ENCODE results near the gene IKZF1.

Gene IKZF1

GRCh38 chr7:50421043-50421442, 116.5 kb downstream of the IKZF1 start:
- peaks cover 20% of the 10 kb centered on the region for H3K4me1 ChIP-seq (ENCODE audit: control insufficient read depth, insufficient read depth, low read length)
- no peaks in the 10 kb centered on the region for H3K9me3 ChIP-seq (ENCODE audit: control insufficient read depth, insufficient read depth, low read depth, low read length)
- H3K27ac ChIP-seq (ENCODE audit: low read depth, low read length), result no peak overlapping the region
- H3K36me3 ChIP-seq (ENCODE audit: control insufficient read depth, insufficient read depth, low read length), result no peaks in the 10 kb centered on the region
- no peak overlapping the region for H3K4me3 ChIP-seq (ENCODE audit: low read depth, low read length)
- no peak overlapping the region for H3K9ac ChIP-seq (ENCODE audit: low read length)
- H3K27me3 ChIP-seq (ENCODE audit: control insufficient read depth, insufficient read depth, low read length), result no peaks in the 10 kb centered on the region

- Histone ChIP-seq H3K27ac (ENCODE audit: low read depth, low read length) (no peak overlapping the region), H3K4me1 (ENCODE audit: control insufficient read depth, insufficient read depth, low read length) (peaks cover 20% of the 10 kb centered on the region), H3K9me3 (ENCODE audit: control insufficient read depth, insufficient read depth, low read depth, low read length) (no peaks in the 10 kb centered on the region), H3K9ac (ENCODE audit: low read length) (no peak overlapping the region), H3K4me3 (ENCODE audit: low read depth, low read length) (no peak overlapping the region), H3K27me3 (ENCODE audit: control insufficient read depth, insufficient read depth, low read length) (no peaks in the 10 kb centered on the region), H3K36me3 (ENCODE audit: control insufficient read depth, insufficient read depth, low read length) (no peaks in the 10 kb centered on the region)
These were observed 118.3 kb downstream of the IKZF1 start for GRCh38 chr7:50422858-50423257.

- Histone ChIP-seq H3K9me3 (ENCODE audit: control insufficient read depth, insufficient read depth, low read depth, low read length) (no peaks in the 10 kb centered on the region), H3K27ac (ENCODE audit: low read depth, low read length) (no peak overlapping the region), H3K9ac (ENCODE audit: low read length) (no peak overlapping the region), H3K27me3 (ENCODE audit: control insufficient read depth, insufficient read depth, low read length) (no peaks in the 10 kb centered on the region), H3K36me3 (ENCODE audit: control insufficient read depth, insufficient read depth, low read length) (no peaks in the 10 kb centered on the region), H3K4me3 (ENCODE audit: low read depth, low read length) (no peak overlapping the region), H3K4me1 (ENCODE audit: control insufficient read depth, insufficient read depth, low read length) (peaks cover 13% of the 10 kb centered on the region)
These were observed 119.3 kb downstream of the IKZF1 start for GRCh38 chr7:50423860-50424259.

GRCh38 chr7:50425318-50425717, 120.8 kb downstream of the IKZF1 start:
- Histone ChIP-seq H3K27ac (ENCODE audit: low read depth, low read length) (no peak overlapping the region), H3K4me3 (ENCODE audit: low read depth, low read length) (no peak overlapping the region), H3K9ac (ENCODE audit: low read length) (no peak overlapping the region), H3K4me1 (ENCODE audit: control insufficient read depth, insufficient read depth, low read length) (peaks cover 10% of the 10 kb centered on the region), H3K9me3 (ENCODE audit: control insufficient read depth, insufficient read depth, low read depth, low read length) (no peaks in the 10 kb centered on the region), H3K27me3 (ENCODE audit: control insufficient read depth, insufficient read depth, low read length) (no peaks in the 10 kb centered on the region), H3K36me3 (ENCODE audit: control insufficient read depth, insufficient read depth, low read length) (no peaks in the 10 kb centered on the region)

GRCh38 chr7:50426280-50427045, 121.9 kb downstream of the IKZF1 start:
- no peak overlapping the region for H3K4me3 ChIP-seq (ENCODE audit: low read depth, low read length)
- H3K27ac ChIP-seq (ENCODE audit: low read depth, low read length), result no peak overlapping the region
- no peaks in the 10 kb centered on the region for H3K36me3 ChIP-seq (ENCODE audit: control insufficient read depth, insufficient read depth, low read length)
- no peaks in the 10 kb centered on the region for H3K27me3 ChIP-seq (ENCODE audit: control insufficient read depth, insufficient read depth, low read length)
- no peaks in the 10 kb centered on the region for H3K9me3 ChIP-seq (ENCODE audit: control insufficient read depth, insufficient read depth, low read depth, low read length)
- H3K9ac ChIP-seq (ENCODE audit: low read length), result no peak overlapping the region
- peaks cover under 1% of the 10 kb centered on the region; the same call in 1 of the 2 replicates for H3K4me1 ChIP-seq (ENCODE audit: control insufficient read depth, insufficient read depth, low read length)

GRCh38 chr7:50427518-50427917, 123.0 kb downstream of the IKZF1 start:
- H3K36me3 ChIP-seq (ENCODE audit: control insufficient read depth, insufficient read depth, low read length), result no peaks in the 10 kb centered on the region
- H3K4me1 ChIP-seq (ENCODE audit: control insufficient read depth, insufficient read depth, low read length), result no peaks in the 10 kb centered on the region
- no peaks in the 10 kb centered on the region for H3K27me3 ChIP-seq (ENCODE audit: control insufficient read depth, insufficient read depth, low read length)
- no peak overlapping the region for H3K27ac ChIP-seq (ENCODE audit: low read depth, low read length)
- H3K9ac ChIP-seq (ENCODE audit: low read length), result no peak overlapping the region
- no peaks in the 10 kb centered on the region for H3K9me3 ChIP-seq (ENCODE audit: control insufficient read depth, insufficient read depth, low read depth, low read length)
- no peak overlapping the region for H3K4me3 ChIP-seq (ENCODE audit: low read depth, low read length)

- Histone ChIP-seq H3K36me3 (ENCODE audit: control insufficient read depth, insufficient read depth, low read length) (no peaks in the 10 kb centered on the region), H3K4me3 (ENCODE audit: low read depth, low read length) (no peak overlapping the region), H3K4me1 (ENCODE audit: control insufficient read depth, insufficient read depth, low read length) (no peaks in the 10 kb centered on the region), H3K9ac (ENCODE audit: low read length) (no peak overlapping the region), H3K9me3 (ENCODE audit: control insufficient read depth, insufficient read depth, low read depth, low read length) (no peaks in the 10 kb centered on the region), H3K27ac (ENCODE audit: low read depth, low read length) (no peak overlapping the region), H3K27me3 (ENCODE audit: control insufficient read depth, insufficient read depth, low read length) (no peaks in the 10 kb centered on the region)
These were observed 124.4 kb downstream of the IKZF1 start for GRCh38 chr7:50428911-50429310.

- Histone ChIP-seq H3K4me3 (ENCODE audit: low read depth, low read length) (no peak overlapping the region), H3K9me3 (ENCODE audit: control insufficient read depth, insufficient read depth, low read depth, low read length) (no peaks in the 10 kb centered on the region)
These were observed 126.8 kb downstream of the IKZF1 start for GRCh38 chr7:50431316-50431715.

GRCh38 chr7:50431722-50432305, 127.3 kb downstream of the IKZF1 start:
- H3K4me3 ChIP-seq (ENCODE audit: low read depth, low read length), result no peak overlapping the region
- no peaks in the 10 kb centered on the region for H3K36me3 ChIP-seq (ENCODE audit: control insufficient read depth, insufficient read depth, low read length)
- no peaks in the 10 kb centered on the region for H3K4me1 ChIP-seq (ENCODE audit: control insufficient read depth, insufficient read depth, low read length)
- no peak overlapping the region for H3K27ac ChIP-seq (ENCODE audit: low read depth, low read length)
- no peaks in the 10 kb centered on the region for H3K27me3 ChIP-seq (ENCODE audit: control insufficient read depth, insufficient read depth, low read length)
- H3K9me3 ChIP-seq (ENCODE audit: control insufficient read depth, insufficient read depth, low read depth, low read length), result no peaks in the 10 kb centered on the region
- H3K9ac ChIP-seq (ENCODE audit: low read length), result no peak overlapping the region

More at GRCh38 chr7:50431316-50431715, 126.8 kb downstream of the IKZF1 start:
- Histone ChIP-seq H3K36me3 (ENCODE audit: control insufficient read depth, insufficient read depth, low read length) (no peaks in the 10 kb centered on the region), H3K9ac (ENCODE audit: low read length) (no peak overlapping the region), H3K27me3 (ENCODE audit: control insufficient read depth, insufficient read depth, low read length) (no peaks in the 10 kb centered on the region), H3K27ac (ENCODE audit: low read depth, low read length) (no peak overlapping the region), H3K4me1 (ENCODE audit: control insufficient read depth, insufficient read depth, low read length) (no peaks in the 10 kb centered on the region)

GRCh38 chr7:50436133-50436806, 131.8 kb downstream of the IKZF1 start:
- Histone ChIP-seq H3K4me1 (ENCODE audit: control insufficient read depth, insufficient read depth, low read length) (no peaks in the 10 kb centered on the region), H3K4me3 (ENCODE audit: low read depth, low read length) (no peak overlapping the region), H3K27ac (ENCODE audit: low read depth, low read length) (peak overlapping the region; percentile 6; the same call in 1 of the 2 replicates), H3K9me3 (ENCODE audit: control insufficient read depth, insufficient read depth, low read depth, low read length) (no peaks in the 10 kb centered on the region), H3K9ac (ENCODE audit: low read length) (no peak overlapping the region), H3K27me3 (ENCODE audit: control insufficient read depth, insufficient read depth, low read length) (no peaks in the 10 kb centered on the region), H3K36me3 (ENCODE audit: control insufficient read depth, insufficient read depth, low read length) (peaks cover 16% of the 10 kb centered on the region)

GRCh38 chr7:50446542-50446960, 142.0 kb downstream of the IKZF1 start:
- H3K4me1 ChIP-seq (ENCODE audit: control insufficient read depth, insufficient read depth, low read length), result peaks cover 9% of the 10 kb centered on the region
- H3K4me3 ChIP-seq (ENCODE audit: low read depth, low read length), result no peak overlapping the region
- H3K9me3 ChIP-seq (ENCODE audit: control insufficient read depth, insufficient read depth, low read depth, low read length), result no peaks in the 10 kb centered on the region
- H3K9ac ChIP-seq (ENCODE audit: low read length), result no peak overlapping the region
- H3K27ac ChIP-seq (ENCODE audit: low read depth, low read length), result peak overlapping the region; percentile 22; the same call in 1 of the 2 replicates
- peaks cover 21% of the 10 kb centered on the region for H3K36me3 ChIP-seq (ENCODE audit: control insufficient read depth, insufficient read depth, low read length)
- H3K27me3 ChIP-seq (ENCODE audit: control insufficient read depth, insufficient read depth, low read length), result peaks cover 5% of the 10 kb centered on the region; the same call in 1 of the 2 replicates

Measured in HUES6 (cell line).